ENCODE measurements around the gene SLC43A2.
A peak's percentile ranks its signal among the peaks of the same experiment; 100 is the strongest.
"Not testable (repeated sequence)": the region's sequence is repeated elsewhere in the genome, so short reads cannot be mapped to it uniquely, and the experiment has no call there.

Gene SLC43A2

GRCh38 chr17:1535737-1536136 is 92.9 kb downstream of the SLC43A2 start:
- DNase-seq (ENCODE audit: low read depth) = no peak

- DNase-seq (ENCODE audit: low read depth) = no peak
These were observed 94.8 kb downstream of the SLC43A2 start for GRCh38 chr17:1533661-1534325.

- peak; percentile 24 for DNase-seq (ENCODE audit: low read depth)
These were observed 95.6 kb downstream of the SLC43A2 start for GRCh38 chr17:1532836-1533602.

GRCh38 chr17:1529863-1530262 is 98.8 kb downstream of the SLC43A2 start:
- DNase-seq (ENCODE audit: low read depth) = no peak

GRCh38 chr17:1526876-1527275 is 101.8 kb downstream of the SLC43A2 start:
- DNase-seq (ENCODE audit: low read depth) = not testable (repeated sequence)

GRCh38 chr17:1522626-1523025 is 106.0 kb downstream of the SLC43A2 start:
- DNase-seq (ENCODE audit: low read depth) = no peak

GRCh38 chr17:1521086-1521640 is 107.5 kb downstream of the SLC43A2 start:
- DNase-seq (ENCODE audit: low read depth) = no peak

GRCh38 chr17:1519678-1520077 is 109.0 kb downstream of the SLC43A2 start:
- no peak for DNase-seq (ENCODE audit: low read depth)
